CD4-positive, alpha-beta T cell treated with Interleukin-21 for 1 hour (primary cell): ENCODE measurements around the gene RABGAP1L.
"Not testable (repeated sequence)": the region's sequence is repeated elsewhere in the genome, so short reads cannot be mapped to it uniquely, and the experiment has no call there.

Source experiments
- DNase-seq: peaks from one replicate; pipeline ENCODE4 v3.0.0-alpha.2; 2020

RABGAP1L gene

GRCh38 chr1:174466607-174467006 lies 307.3 kb downstream of the RABGAP1L start:
- DNase-seq, result no peak

GRCh38 chr1:174469052-174469451 lies 309.7 kb downstream of the RABGAP1L start:
- no peak for DNase-seq

- DNase-seq, result no peak
Observed at GRCh38 chr1:174469687-174470086, 310.4 kb downstream of the RABGAP1L start.

- DNase-seq, result no peak
Observed at GRCh38 chr1:174479281-174479680, 320.0 kb downstream of the RABGAP1L start.

GRCh38 chr1:174480324-174480723 lies 321.0 kb downstream of the RABGAP1L start:
- no peak for DNase-seq

- no peak for DNase-seq
Observed at GRCh38 chr1:174491606-174492005, 332.3 kb downstream of the RABGAP1L start.

GRCh38 chr1:174497478-174497877 lies 338.2 kb downstream of the RABGAP1L start:
- DNase-seq, result no peak

- not testable (repeated sequence) for DNase-seq
Observed at GRCh38 chr1:174516755-174517154, 357.4 kb downstream of the RABGAP1L start.

GRCh38 chr1:174519844-174520243 lies 360.5 kb downstream of the RABGAP1L start:
- no peak for DNase-seq

- no peak for DNase-seq
Observed at GRCh38 chr1:174531751-174532150, 372.4 kb downstream of the RABGAP1L start.

GRCh38 chr1:174534789-174535188 lies 375.5 kb downstream of the RABGAP1L start:
- no peak for DNase-seq

- no peak for DNase-seq
Observed at GRCh38 chr1:174535207-174535606, 375.9 kb downstream of the RABGAP1L start.

GRCh38 chr1:174543421-174543820 lies 384.1 kb downstream of the RABGAP1L start:
- DNase-seq, result not testable (repeated sequence)

- DNase-seq, result no peak
Observed at GRCh38 chr1:174550296-174550695, 391.0 kb downstream of the RABGAP1L start.

- no peak for DNase-seq
Observed at GRCh38 chr1:174556392-174556791, 397.1 kb downstream of the RABGAP1L start.

GRCh38 chr1:174568551-174568950 lies 409.2 kb downstream of the RABGAP1L start:
- DNase-seq, result no peak

GRCh38 chr1:174569240-174569639 lies 409.9 kb downstream of the RABGAP1L start:
- no peak for DNase-seq

- DNase-seq, result no peak
Observed at GRCh38 chr1:174572771-174573170, 413.5 kb downstream of the RABGAP1L start.

- DNase-seq, result not testable (repeated sequence)
Observed at GRCh38 chr1:174576120-174576519, 416.8 kb downstream of the RABGAP1L start.

- no peak for DNase-seq
Observed at GRCh38 chr1:174577681-174578080, 418.4 kb downstream of the RABGAP1L start.

GRCh38 chr1:174580801-174581200 lies 421.5 kb downstream of the RABGAP1L start:
- DNase-seq, result no peak

- DNase-seq, result no peak
Observed at GRCh38 chr1:174583316-174583715, 424.0 kb downstream of the RABGAP1L start.

GRCh38 chr1:174584071-174584470 lies 424.8 kb downstream of the RABGAP1L start:
- DNase-seq, result no peak

- not testable (repeated sequence) for DNase-seq
Observed at GRCh38 chr1:174588618-174589017, 429.3 kb downstream of the RABGAP1L start.

GRCh38 chr1:174605198-174605597 lies 445.9 kb downstream of the RABGAP1L start:
- no peak for DNase-seq

GRCh38 chr1:174606471-174606870 lies 447.2 kb downstream of the RABGAP1L start:
- no peak for DNase-seq
